Ascending aorta (tissue), 2 donors: ENCODE results near the gene ZBED3. TPM values are rescaled to one million over a fixed set of nuclear protein-coding genes. Genes with fewer than 3 reads are reported as not detected.

Experiments used
- DNase-seq, 2 donors: peaks; one replicate each; pipeline ENCODE4 v3.0.0-alpha.2; 2019; ENCODE audit warnings: low spot score in 2 of 2
- H3K27ac ChIP-seq, 2 donors: fragments of 200-600 bp; sonication (generic); one replicate each; pipeline ENCODE4 v1.5.1; 2016 to 2017; ENCODE audit warnings: mild to moderate bottlenecking in 1 of 2
- H3K27me3 ChIP-seq: fragments of 200-600 bp; sonication (generic); one replicate; pipeline ENCODE4 v1.5.1; 2017
- H3K36me3 ChIP-seq, 2 donors: fragments of 200-600 bp; sonication (generic); one replicate each; pipeline ENCODE4 v1.5.1; 2016
- H3K4me1 ChIP-seq, 2 donors: fragments of 200-600 bp; sonication (generic); one replicate each; pipeline ENCODE4 v1.5.1; 2016 to 2017; ENCODE audit warnings: mild to moderate bottlenecking in 1 of 2
- H3K4me3 ChIP-seq, 2 donors: fragments of 200-600 bp; sonication (generic); one replicate each; pipeline ENCODE4 v1.5.1; 2016 to 2017; ENCODE audit warnings: mild to moderate bottlenecking in 1 of 2
- H3K9me3 ChIP-seq, 2 donors: fragments of 200-600 bp; sonication (generic); one replicate each; pipeline ENCODE4 v1.5.1; 2016
- intact Hi-C: fragments of 100-400 bp; cut with DNase I; formaldehyde crosslinking; loops from one replicate; pipeline ENCODE4 v1.15.1; 2023
- total RNA-seq: library from RNA; depleted of rRNA; stranded (reverse); fragments of >200 nt; gene quantifications from one replicate; pipeline ENCODE4 v1.1.0, GENCODE V29; 2016
- TF ChIP-seq, protein P1 (sequence below), 3 experiments: fragments of 200-600 bp in 2 of 3; fragments of 450-650 bp in 1 of 3; sonication (generic) in 2 of 3; IDR thresholded peaks; one replicate each; pipeline ENCODE4 v1.5.1; 2016 to 2019; ENCODE audit warnings: antibody characterized with exemption in 3 of 3, mild to moderate bottlenecking in 1 of 3, moderate library complexity in 1 of 3

ZBED3 gene
- total RNA-seq, 1 donor from 2014 or later = 0.64 TPM

GRCh38 chr5:77033338-77033737 is 53.7 kb downstream of the ZBED3 start:
- Histone ChIP-seq H3K4me1 (peaks cover 0 to 11% of the 10 kb centered on the region in 2 donors), H3K36me3 (peaks cover 14 to 21% of the 10 kb centered on the region in 2 donors), H3K27ac (no peak overlapping the region), H3K4me3 (no peak overlapping the region), H3K27me3 (no peaks in the 10 kb centered on the region), H3K9me3 (no peaks in the 10 kb centered on the region)
- TF ChIP-seq, protein P1, sequence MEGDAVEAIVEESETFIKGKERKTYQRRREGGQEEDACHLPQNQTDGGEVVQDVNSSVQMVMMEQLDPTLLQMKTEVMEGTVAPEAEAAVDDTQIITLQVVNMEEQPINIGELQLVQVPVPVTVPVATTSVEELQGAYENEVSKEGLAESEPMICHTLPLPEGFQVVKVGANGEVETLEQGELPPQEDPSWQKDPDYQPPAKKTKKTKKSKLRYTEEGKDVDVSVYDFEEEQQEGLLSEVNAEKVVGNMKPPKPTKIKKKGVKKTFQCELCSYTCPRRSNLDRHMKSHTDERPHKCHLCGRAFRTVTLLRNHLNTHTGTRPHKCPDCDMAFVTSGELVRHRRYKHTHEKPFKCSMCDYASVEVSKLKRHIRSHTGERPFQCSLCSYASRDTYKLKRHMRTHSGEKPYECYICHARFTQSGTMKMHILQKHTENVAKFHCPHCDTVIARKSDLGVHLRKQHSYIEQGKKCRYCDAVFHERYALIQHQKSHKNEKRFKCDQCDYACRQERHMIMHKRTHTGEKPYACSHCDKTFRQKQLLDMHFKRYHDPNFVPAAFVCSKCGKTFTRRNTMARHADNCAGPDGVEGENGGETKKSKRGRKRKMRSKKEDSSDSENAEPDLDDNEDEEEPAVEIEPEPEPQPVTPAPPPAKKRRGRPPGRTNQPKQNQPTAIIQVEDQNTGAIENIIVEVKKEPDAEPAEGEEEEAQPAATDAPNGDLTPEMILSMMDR (IDR thresholded peaks at IDR 0.05) = no peak
- intact Hi-C loops = loop anchor here (10.0 kb wide), 1 partner anchor 741 kb away; the partner anchor contains the start of gene TBCA
- no peak for DNase-seq

DNA sequence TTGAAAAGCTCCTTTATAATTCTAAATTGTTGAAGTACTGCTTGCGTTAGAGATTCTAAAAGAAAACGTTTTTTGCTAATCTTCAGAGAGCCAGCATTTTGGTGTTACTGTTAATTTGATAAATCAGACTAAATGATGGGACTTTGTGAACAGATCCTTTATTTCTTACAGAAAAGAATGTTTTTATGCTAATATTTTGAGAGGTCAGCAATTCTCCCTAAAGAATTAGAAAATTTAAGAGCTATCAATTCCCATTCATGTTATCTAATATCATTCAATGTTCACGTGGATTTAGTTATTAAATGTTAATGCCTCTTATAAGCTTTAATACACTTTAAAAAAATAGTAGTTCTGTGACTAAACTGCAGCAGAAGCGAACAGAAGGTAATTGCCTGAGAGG is 54.5 kb downstream of the ZBED3 start:
- DNase-seq = no peak
- no peaks in the 10 kb centered on the region for H3K27me3 ChIP-seq
- no peaks in the 10 kb centered on the region for H3K9me3 ChIP-seq
- no peak overlapping the region for H3K27ac ChIP-seq
- peaks cover 14 to 15% of the 10 kb centered on the region in 2 donors for H3K36me3 ChIP-seq
- H3K4me1 ChIP-seq = peaks cover 0 to 11% of the 10 kb centered on the region in 2 donors
- TF ChIP-seq, protein P1 (IDR thresholded peaks at IDR 0.05) = no peak
- intact Hi-C loops = loop anchor here (10.0 kb wide), 1 partner anchor 742 kb away; the partner anchor contains the start of gene TBCA
- H3K4me3 ChIP-seq = no peak overlapping the region

DNA sequence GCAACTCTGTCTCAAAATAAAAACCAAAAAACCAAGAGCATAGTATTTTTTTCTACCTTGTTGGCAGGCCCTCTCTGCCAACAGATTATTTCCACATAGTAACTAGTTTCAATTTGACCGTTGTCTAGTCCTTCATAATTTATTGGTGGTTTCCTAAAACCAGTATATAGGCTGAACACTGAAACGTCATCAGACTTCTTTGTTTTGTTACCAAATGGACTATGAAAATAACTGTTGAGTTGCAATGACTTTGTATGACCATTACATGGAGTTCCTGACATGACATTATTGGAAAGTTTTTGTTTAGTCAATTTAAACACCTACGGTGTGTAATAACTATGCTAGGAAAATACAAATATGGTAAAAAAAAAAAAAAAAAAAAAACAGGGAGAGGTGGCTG is 55.2 kb downstream of the ZBED3 start:
- no peak for DNase-seq
- peaks cover 0 to 11% of the 10 kb centered on the region in 2 donors for H3K4me1 ChIP-seq
- TF ChIP-seq, protein P1 (IDR thresholded peaks at IDR 0.05) = no peak
- peaks cover 9 to 14% of the 10 kb centered on the region in 2 donors for H3K36me3 ChIP-seq
- no peak overlapping the region for H3K27ac ChIP-seq
- peak overlapping the region in 1 of 2 donors; percentile 71 for H3K4me3 ChIP-seq
- intact Hi-C loops = loop anchor here (2.0 to 10.0 kb wide), 2 partner anchors 55 to 743 kb away; partner anchors contain the start of genes TBCA and ZBED3
- H3K27me3 ChIP-seq = no peaks in the 10 kb centered on the region
- H3K9me3 ChIP-seq = no peaks in the 10 kb centered on the region

DNA sequence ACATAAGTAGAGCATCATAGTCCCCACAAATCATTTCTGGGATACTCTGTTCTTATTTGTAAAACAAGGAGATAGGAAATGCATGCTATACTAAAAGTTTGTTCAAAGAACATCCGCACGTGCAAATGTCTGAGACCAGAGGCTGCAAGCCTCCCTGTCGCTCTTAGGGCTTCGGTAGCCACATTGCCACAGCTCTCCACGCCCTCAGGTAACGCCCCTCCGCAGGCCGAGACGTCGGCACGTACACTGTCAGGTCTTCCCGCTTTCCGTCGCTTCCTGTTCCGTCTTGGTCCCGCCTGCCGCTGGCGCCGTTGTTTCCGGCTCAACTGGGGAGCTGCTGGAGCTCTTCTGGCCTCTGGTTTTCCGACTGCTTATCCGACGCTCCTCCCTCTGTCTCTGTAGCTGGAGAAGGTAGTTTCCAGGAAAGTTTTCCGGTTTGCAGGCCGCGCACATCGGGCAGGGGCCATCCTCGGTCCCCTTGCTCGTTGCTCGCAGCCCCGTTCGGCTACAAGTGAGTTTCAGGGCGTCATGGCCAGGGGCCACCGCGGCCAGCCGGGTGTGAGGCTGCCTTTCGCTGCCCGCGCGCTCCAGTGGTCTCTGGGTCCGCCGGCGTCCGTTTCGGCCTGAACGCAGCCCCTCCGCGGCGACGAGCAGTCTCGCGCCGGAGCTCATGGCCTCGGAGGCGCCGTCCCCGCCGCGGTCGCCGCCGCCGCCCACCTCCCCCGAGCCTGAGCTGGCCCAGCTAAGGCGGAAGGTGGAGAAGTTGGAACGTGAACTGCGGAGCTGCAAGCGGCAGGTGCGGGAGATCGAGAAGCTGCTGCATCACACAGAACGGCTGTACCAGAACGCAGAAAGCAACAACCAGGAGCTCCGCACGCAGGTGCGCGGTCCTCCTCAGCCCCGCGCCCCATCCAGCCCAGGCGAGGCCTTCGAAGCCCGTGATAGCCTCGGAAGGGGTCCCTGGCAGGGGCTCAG is 56.7 kb downstream of the ZBED3 start, which contains the start of gene AGGF1:
TSS of gene AGGF1 (plus strand) at position 308 of the 975 bp plus-strand sequence. CDS start at position 671, 363 bp downstream.
- TF ChIP-seq, protein P1 (IDR thresholded peaks at IDR 0.05) = no peak
- Histone ChIP-seq H3K9me3 (no peaks in the 10 kb centered on the region), H3K4me1 (peaks cover 0 to 11% of the 10 kb centered on the region in 2 donors), H3K36me3 (no peaks in the 10 kb centered on the region), H3K27ac (peak within 1 kb of the TSS; percentile 82 to 96), H3K27me3 (no peaks in the 10 kb centered on the region), H3K4me3 (peak within 1 kb of the TSS; percentile 71 to 91)
- intact Hi-C loops = loop anchor here (2.0 to 10.0 kb wide), 2 partner anchors 56 to 744 kb away; partner anchors contain the start of genes TBCA and ZBED3
- peak; percentile 71 to 96 for DNase-seq

DNA sequence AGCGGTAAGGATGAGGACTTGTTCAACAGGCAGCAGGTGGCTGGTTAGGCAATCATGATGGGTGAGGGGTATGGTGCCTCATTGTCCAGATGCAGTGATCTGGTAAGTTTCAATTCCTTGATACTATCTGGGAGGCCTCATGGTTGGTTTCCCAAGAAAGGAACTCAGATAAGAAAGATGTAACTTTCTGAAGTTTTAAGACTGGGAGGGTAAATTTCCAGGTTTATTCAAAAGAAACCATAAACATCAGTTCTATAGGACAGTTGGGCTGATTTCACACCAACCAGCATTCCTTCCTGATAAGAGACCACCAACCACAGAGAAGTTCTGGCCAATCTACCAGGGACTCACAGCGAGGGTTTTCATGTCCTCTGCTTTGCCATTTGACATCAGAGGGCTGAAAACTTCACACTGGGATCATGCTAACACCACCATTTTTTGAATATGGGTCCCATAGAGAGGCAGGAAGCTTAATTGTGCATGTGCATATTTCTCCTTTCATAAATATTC is 57.7 kb downstream of the ZBED3 start:
- H3K4me1 ChIP-seq = peaks cover 0 to 11% of the 10 kb centered on the region in 2 donors
- intact Hi-C loops = loop anchor here (10.0 kb wide), 1 partner anchor 245 kb away; no protein-coding TSS in a partner anchor
- TF ChIP-seq, protein P1 (IDR thresholded peaks at IDR 0.05) = no peak
- no peak overlapping the region for H3K27ac ChIP-seq
- DNase-seq = no peak
- H3K27me3 ChIP-seq = no peaks in the 10 kb centered on the region
- H3K36me3 ChIP-seq = no peaks in the 10 kb centered on the region
- H3K4me3 ChIP-seq = peak overlapping the region; percentile 71 to 91
- no peaks in the 10 kb centered on the region for H3K9me3 ChIP-seq
